Measurements from ENCODE around the gene ERGIC1. TPM values are rescaled to one million over a fixed set of nuclear protein-coding genes. Genes with fewer than 3 reads are reported as not detected.

The ERGIC1 gene
- total RNA-seq, 1 donor from 2014 or later: 177 TPM

DNA sequence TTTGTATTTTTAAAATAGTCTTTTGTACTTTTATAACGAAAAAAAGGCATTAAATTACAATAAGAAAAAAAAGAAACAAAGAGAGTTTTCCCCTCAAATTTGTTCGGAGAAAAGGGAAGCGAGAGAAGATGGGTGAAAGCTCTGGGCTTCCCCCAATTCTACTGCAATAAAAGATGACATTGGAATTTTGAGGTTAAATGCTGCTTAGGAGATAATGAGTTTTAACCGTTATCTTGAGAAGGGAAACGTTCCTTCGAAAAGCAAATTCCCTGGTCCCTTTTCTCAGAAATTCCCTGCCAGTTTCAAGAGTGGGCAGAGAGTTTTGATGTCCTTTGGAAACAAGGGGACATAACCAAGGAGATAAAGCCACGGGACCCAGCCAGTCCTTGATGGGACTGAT, 18.4 kb upstream of the ERGIC1 start:
- H3K36me3 ChIP-seq: no peaks in the 10 kb centered on the region
- H3K9me3 ChIP-seq: no peaks in the 10 kb centered on the region
- H3K27ac ChIP-seq: no peak overlapping the region
- intact Hi-C loops (cut with DNase I): no loop called here
- ATAC-seq (no peak), DNase-seq (no peak)
- TF ChIP-seq, protein P1, sequence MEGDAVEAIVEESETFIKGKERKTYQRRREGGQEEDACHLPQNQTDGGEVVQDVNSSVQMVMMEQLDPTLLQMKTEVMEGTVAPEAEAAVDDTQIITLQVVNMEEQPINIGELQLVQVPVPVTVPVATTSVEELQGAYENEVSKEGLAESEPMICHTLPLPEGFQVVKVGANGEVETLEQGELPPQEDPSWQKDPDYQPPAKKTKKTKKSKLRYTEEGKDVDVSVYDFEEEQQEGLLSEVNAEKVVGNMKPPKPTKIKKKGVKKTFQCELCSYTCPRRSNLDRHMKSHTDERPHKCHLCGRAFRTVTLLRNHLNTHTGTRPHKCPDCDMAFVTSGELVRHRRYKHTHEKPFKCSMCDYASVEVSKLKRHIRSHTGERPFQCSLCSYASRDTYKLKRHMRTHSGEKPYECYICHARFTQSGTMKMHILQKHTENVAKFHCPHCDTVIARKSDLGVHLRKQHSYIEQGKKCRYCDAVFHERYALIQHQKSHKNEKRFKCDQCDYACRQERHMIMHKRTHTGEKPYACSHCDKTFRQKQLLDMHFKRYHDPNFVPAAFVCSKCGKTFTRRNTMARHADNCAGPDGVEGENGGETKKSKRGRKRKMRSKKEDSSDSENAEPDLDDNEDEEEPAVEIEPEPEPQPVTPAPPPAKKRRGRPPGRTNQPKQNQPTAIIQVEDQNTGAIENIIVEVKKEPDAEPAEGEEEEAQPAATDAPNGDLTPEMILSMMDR (IDR thresholded peaks at IDR 0.05): no peak
- H3K27me3 ChIP-seq (ENCODE audit: low read depth): no peaks in the 10 kb centered on the region
- peaks cover 13% of the 10 kb centered on the region for H3K4me1 ChIP-seq
- no peak overlapping the region for H3K4me3 ChIP-seq

DNA sequence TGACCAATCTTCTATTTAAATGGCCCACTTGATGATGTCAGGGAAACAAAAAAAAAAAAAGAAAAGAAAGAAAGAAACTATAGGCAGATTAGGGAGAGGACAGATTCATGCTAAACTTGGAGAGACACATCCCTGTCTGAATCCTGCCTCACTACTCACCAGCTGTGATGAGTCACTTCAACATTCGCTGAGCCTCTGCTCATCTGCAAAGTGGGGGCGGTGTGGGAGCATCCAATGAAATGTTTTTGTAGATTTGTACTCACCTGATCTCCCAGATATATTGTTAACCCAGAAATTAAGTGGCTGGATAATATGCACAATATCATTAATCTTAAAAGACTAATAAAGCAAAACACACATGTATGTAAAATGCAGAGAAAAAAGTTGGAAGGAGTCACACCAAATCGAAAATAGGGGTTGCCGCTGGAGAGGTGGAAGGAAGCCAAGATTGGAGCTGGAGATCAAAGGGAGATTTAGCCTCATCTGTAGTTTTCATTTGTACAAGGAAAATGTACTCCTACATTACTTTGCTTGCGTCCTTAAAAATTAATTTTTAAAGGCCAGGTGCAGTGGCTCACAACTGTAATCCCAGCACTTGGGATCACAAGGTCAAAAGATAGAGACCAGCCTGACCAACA, 17.0 kb upstream of the ERGIC1 start:
- H3K4me3 ChIP-seq: no peak overlapping the region
- H3K4me1 ChIP-seq: peaks cover 13% of the 10 kb centered on the region
- TF ChIP-seq, protein P1 (IDR thresholded peaks at IDR 0.05): no peak
- no peaks in the 10 kb centered on the region for H3K27me3 ChIP-seq (ENCODE audit: low read depth)
- ATAC-seq (peak in 1 of 2 donors; percentile 41), DNase-seq (no peak)
- no peaks in the 10 kb centered on the region for H3K9me3 ChIP-seq
- H3K36me3 ChIP-seq: no peaks in the 10 kb centered on the region
- intact Hi-C loops (cut with DNase I): no loop called here
- H3K27ac ChIP-seq: no peak overlapping the region

DNA sequence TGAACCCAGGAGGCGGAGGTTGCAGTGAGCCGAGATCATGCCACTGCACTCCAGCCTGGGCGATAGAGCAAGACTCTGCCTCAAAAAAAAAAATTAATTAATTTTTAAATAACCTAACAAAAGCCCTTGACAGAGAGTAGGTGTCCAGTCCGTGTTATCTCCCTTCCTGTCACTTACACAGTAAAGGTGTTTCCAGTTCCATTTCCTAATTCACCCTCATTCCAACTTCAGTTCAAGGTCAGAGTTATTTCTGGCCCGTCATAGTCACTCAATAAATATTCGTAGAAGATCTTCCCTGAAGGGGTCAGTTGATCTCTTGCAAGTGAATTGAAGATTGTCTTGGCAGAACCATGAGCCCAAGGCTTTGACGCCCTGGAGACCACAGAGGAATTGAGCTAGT, 16.4 kb upstream of the ERGIC1 start:
- peaks cover 13% of the 10 kb centered on the region for H3K4me1 ChIP-seq
- TF ChIP-seq, protein P1 (IDR thresholded peaks at IDR 0.05): no peak
- DNase-seq: no peak
- H3K9me3 ChIP-seq: no peaks in the 10 kb centered on the region
- no peaks in the 10 kb centered on the region for H3K27me3 ChIP-seq (ENCODE audit: low read depth)
- intact Hi-C loops (cut with DNase I): no loop called here
- H3K4me3 ChIP-seq: no peak overlapping the region
- no peak overlapping the region for H3K27ac ChIP-seq
- ATAC-seq: no peak
- no peaks in the 10 kb centered on the region for H3K36me3 ChIP-seq

DNA sequence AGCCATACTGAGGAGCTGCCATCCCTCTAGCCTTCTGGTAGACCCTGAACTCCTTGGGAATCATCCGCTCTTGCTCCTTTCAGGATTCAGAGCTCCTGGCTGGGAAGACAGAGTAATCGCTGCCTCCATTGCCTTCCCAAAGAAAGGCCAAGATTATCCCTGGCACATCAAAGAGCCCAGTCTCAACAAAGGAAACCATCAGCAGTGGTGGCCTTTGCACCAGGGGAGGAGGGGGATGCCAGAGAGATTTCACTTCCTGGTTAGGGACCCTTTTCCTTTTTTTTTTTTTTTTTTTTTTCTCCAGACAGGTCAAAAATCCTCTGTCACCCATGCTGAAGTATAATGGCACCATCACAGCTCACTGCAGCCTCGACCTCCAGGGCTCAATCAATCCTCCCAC, 16.0 kb upstream of the ERGIC1 start:
- Histone ChIP-seq H3K4me3 (no peak overlapping the region), H3K4me1 (peaks cover 13% of the 10 kb centered on the region), H3K27ac (no peak overlapping the region), H3K36me3 (no peaks in the 10 kb centered on the region), H3K9me3 (no peaks in the 10 kb centered on the region), H3K27me3 (ENCODE audit: low read depth) (no peaks in the 10 kb centered on the region)
- ATAC-seq (no peak), DNase-seq (no peak)
- TF ChIP-seq, protein P1 (IDR thresholded peaks at IDR 0.05): no peak
- intact Hi-C loops (cut with DNase I): no loop called here

DNA sequence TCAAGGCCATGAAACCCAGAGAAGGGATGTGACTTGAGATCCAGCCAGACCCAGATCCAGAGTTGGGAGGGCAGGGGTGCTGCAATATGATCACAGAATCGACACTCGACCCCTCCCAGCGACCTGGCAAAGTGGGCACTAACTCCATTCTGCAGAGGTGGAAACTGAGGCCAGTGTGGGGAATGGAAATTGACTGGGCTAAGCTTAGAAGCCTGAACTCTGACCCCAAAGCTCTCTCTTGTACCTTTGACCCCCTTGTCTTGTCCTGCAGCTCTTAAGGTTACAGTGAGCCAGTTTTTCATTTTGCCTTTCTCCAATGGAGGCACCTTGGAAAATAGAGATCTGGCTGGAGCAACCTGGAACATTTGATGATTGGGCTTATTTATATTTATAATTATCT, 14.5 kb upstream of the ERGIC1 start:
- no peak for ATAC-seq
- H3K27me3 ChIP-seq (ENCODE audit: low read depth): no peaks in the 10 kb centered on the region
- no peaks in the 10 kb centered on the region for H3K9me3 ChIP-seq
- DNase-seq: no peak
- no peaks in the 10 kb centered on the region for H3K36me3 ChIP-seq
- no peak overlapping the region for H3K27ac ChIP-seq
- intact Hi-C loops (cut with DNase I): no loop called here
- peaks cover 13% of the 10 kb centered on the region for H3K4me1 ChIP-seq
- TF ChIP-seq, protein P1 (IDR thresholded peaks at IDR 0.05): no peak
- no peak overlapping the region for H3K4me3 ChIP-seq
